ENCODE measurements around the gene ARSJ.
"Not testable (repeated sequence)": the region's sequence is repeated elsewhere in the genome, so short reads cannot be mapped to it uniquely, and the experiment has no call there.

ARSJ gene

GRCh38 chr4:113952452-113953029 is 26.9 kb downstream of the ARSJ start:
- Histone ChIP-seq H3K9me3 (ENCODE audit: insufficient read depth, low read depth, low read length) (no peaks in the 10 kb centered on the region), H3K4me1 (ENCODE audit: insufficient read depth, low read length) (no peaks in the 10 kb centered on the region), H3K27ac (ENCODE audit: low read length) (no peak overlapping the region), H3K36me3 (ENCODE audit: insufficient read depth, low read depth, low read length) (no peaks in the 10 kb centered on the region), H3K4me3 (ENCODE audit: low read length) (no peak overlapping the region), H3K27me3 (ENCODE audit: insufficient read depth, low read length) (no peaks in the 10 kb centered on the region), H3K9ac (ENCODE audit: low read depth, low read length) (no peak overlapping the region)

DNA sequence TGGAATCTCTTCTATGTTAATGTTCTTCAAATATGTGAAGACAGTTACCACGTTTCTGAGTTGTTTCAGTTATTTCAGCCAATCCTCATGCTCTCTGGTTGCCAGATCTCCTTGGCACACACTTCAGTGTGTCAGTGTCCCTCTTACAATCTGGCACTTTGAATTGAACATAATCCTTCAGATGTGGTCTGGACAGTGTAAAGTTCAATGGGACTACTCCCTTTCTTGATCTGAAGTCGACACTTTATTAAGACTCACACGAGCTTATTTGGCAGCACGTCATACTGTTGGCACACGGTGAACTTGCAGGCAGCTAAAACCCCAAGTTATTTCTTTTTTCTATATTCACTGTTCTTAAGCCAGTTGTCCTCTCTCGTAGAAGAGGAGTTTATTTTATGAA is 28.2 kb downstream of the ARSJ start:
- H3K9ac ChIP-seq (ENCODE audit: low read depth, low read length) = no peak overlapping the region
- peaks cover 1% of the 10 kb centered on the region; the same call in 1 of the 2 replicates for H3K4me1 ChIP-seq (ENCODE audit: insufficient read depth, low read length)
- H3K27me3 ChIP-seq (ENCODE audit: insufficient read depth, low read length) = no peaks in the 10 kb centered on the region
- H3K27ac ChIP-seq (ENCODE audit: low read length) = no peak overlapping the region
- no peaks in the 10 kb centered on the region for H3K9me3 ChIP-seq (ENCODE audit: insufficient read depth, low read depth, low read length)
- no peak overlapping the region for H3K4me3 ChIP-seq (ENCODE audit: low read length)
- H3K36me3 ChIP-seq (ENCODE audit: insufficient read depth, low read depth, low read length) = no peaks in the 10 kb centered on the region

DNA sequence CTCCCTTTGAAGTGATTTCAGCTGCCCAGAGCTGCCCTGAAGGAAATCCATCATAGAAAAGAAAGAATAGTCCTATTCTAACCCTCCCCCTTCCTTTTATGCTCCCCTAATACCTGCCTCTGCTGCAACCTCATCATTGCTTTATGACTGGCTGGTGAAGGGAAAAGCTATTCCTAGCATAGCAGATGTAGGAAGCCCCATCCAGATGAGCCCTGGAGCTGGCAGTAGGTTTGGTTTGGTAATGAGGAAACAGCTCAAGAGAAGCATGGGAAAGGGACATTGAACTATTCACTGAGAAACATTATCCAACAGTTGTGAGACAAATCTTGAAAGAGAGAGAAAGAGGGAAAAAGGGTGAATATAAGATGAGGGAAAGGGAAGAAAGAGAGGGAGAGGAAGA is 29.2 kb downstream of the ARSJ start:
- H3K9ac ChIP-seq (ENCODE audit: low read depth, low read length) = no peak overlapping the region
- peaks cover 7% of the 10 kb centered on the region; the same call in 1 of the 2 replicates for H3K4me1 ChIP-seq (ENCODE audit: insufficient read depth, low read length)
- no peaks in the 10 kb centered on the region for H3K36me3 ChIP-seq (ENCODE audit: insufficient read depth, low read depth, low read length)
- no peak overlapping the region for H3K27ac ChIP-seq (ENCODE audit: low read length)
- no peaks in the 10 kb centered on the region for H3K9me3 ChIP-seq (ENCODE audit: insufficient read depth, low read depth, low read length)
- no peak overlapping the region for H3K4me3 ChIP-seq (ENCODE audit: low read length)
- H3K27me3 ChIP-seq (ENCODE audit: insufficient read depth, low read length) = no peaks in the 10 kb centered on the region

DNA sequence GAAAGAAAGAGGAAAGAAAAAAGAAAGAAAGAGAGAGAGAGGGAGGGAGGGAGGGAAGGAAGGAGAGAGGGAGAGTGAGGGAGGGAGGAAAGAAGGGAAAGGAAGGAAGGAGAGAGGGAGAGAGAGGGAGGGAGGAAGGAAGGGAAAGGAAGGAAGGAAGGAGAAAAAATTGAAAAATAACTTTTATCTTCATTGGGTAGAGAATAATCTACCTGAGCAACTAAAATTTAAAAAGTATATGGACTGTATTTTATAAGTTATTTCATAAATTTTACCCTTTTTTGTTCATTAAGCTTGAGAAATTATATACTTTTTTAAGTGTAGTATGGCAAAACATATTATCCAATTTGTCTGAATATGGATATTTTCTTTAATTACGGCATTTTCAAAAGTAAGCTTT is 32.0 kb downstream of the ARSJ start:
- Histone ChIP-seq H3K27ac (ENCODE audit: low read length) (no peak overlapping the region), H3K9me3 (ENCODE audit: insufficient read depth, low read depth, low read length) (no peaks in the 10 kb centered on the region), H3K4me1 (ENCODE audit: insufficient read depth, low read length) (peaks cover 7% of the 10 kb centered on the region; the same call in 1 of the 2 replicates), H3K27me3 (ENCODE audit: insufficient read depth, low read length) (no peaks in the 10 kb centered on the region), H3K36me3 (ENCODE audit: insufficient read depth, low read depth, low read length) (no peaks in the 10 kb centered on the region), H3K4me3 (ENCODE audit: low read length) (no peak overlapping the region), H3K9ac (ENCODE audit: low read depth, low read length) (no peak overlapping the region)

GRCh38 chr4:113945906-113946305 is 33.5 kb downstream of the ARSJ start:
- peaks cover 7% of the 10 kb centered on the region; the same call in 1 of the 2 replicates for H3K4me1 ChIP-seq (ENCODE audit: insufficient read depth, low read length)
- no peaks in the 10 kb centered on the region for H3K9me3 ChIP-seq (ENCODE audit: insufficient read depth, low read depth, low read length)
- H3K27ac ChIP-seq (ENCODE audit: low read length) = no peak overlapping the region
- H3K4me3 ChIP-seq (ENCODE audit: low read length) = no peak overlapping the region
- no peaks in the 10 kb centered on the region for H3K27me3 ChIP-seq (ENCODE audit: insufficient read depth, low read length)
- no peaks in the 10 kb centered on the region for H3K36me3 ChIP-seq (ENCODE audit: insufficient read depth, low read depth, low read length)
- H3K9ac ChIP-seq (ENCODE audit: low read depth, low read length) = peak overlapping the region; percentile 41; the same call in 1 of the 2 replicates

DNA sequence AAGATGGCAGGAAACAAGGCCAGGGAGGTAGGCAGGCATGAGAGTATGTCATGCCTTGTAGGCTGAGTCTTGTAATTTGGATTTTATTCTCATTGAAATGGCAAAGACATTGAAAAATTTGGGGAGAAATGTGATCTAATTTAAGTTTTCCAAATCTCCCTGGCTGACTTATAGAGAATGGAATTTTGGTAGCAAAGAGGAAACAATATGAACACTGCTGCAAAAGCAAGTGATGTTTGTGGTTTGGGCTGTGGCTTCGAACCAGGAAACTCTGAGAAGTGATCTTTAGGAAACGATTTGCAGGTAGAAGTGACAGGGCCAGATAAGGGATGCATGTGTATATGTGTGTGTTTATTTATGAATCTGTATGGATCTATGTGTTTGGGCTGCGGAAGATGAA is 35.6 kb downstream of the ARSJ start:
- Histone ChIP-seq H3K27ac (ENCODE audit: low read length) (no peak overlapping the region), H3K27me3 (ENCODE audit: insufficient read depth, low read length) (no peaks in the 10 kb centered on the region), H3K4me3 (ENCODE audit: low read length) (no peak overlapping the region), H3K4me1 (ENCODE audit: insufficient read depth, low read length) (peaks cover 7% of the 10 kb centered on the region; the same call in 1 of the 2 replicates), H3K36me3 (ENCODE audit: insufficient read depth, low read depth, low read length) (no peaks in the 10 kb centered on the region), H3K9ac (ENCODE audit: low read depth, low read length) (no peak overlapping the region), H3K9me3 (ENCODE audit: insufficient read depth, low read depth, low read length) (no peaks in the 10 kb centered on the region)

DNA sequence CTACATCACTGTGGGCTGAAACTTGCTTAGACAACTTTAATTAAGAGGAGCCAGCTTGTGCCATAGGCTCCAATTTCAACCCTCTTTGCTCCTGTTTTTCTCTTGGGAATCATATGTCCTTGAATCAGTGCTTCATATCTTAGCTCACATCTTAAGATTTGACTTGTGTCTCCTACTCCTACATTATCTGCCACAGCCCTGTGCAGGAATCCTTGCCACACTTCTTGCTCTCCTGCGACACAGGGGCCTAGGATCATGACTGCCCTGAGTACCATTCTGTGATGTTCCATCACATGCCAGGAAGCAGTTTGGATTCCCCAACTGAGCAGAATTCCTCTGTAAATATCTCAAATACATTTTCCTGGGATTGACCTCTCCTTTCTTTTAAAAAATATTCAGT is 36.4 kb downstream of the ARSJ start:
- Histone ChIP-seq H3K4me3 (ENCODE audit: low read length) (no peak overlapping the region), H3K4me1 (ENCODE audit: insufficient read depth, low read length) (peaks cover 7% of the 10 kb centered on the region; the same call in 1 of the 2 replicates), H3K9me3 (ENCODE audit: insufficient read depth, low read depth, low read length) (no peaks in the 10 kb centered on the region), H3K27me3 (ENCODE audit: insufficient read depth, low read length) (no peaks in the 10 kb centered on the region), H3K9ac (ENCODE audit: low read depth, low read length) (no peak overlapping the region), H3K36me3 (ENCODE audit: insufficient read depth, low read depth, low read length) (no peaks in the 10 kb centered on the region), H3K27ac (ENCODE audit: low read length) (no peak overlapping the region)

- Histone ChIP-seq H3K4me3 (ENCODE audit: low read length) (no peak overlapping the region), H3K36me3 (ENCODE audit: insufficient read depth, low read depth, low read length) (no peaks in the 10 kb centered on the region), H3K27ac (ENCODE audit: low read length) (no peak overlapping the region), H3K9ac (ENCODE audit: low read depth, low read length) (no peak overlapping the region), H3K9me3 (ENCODE audit: insufficient read depth, low read depth, low read length) (no peaks in the 10 kb centered on the region), H3K27me3 (ENCODE audit: insufficient read depth, low read length) (no peaks in the 10 kb centered on the region), H3K4me1 (ENCODE audit: insufficient read depth, low read length) (peaks cover 7% of the 10 kb centered on the region; the same call in 1 of the 2 replicates)
These were observed 37.6 kb downstream of the ARSJ start for GRCh38 chr4:113941836-113942235.

GRCh38 chr4:113940103-113940502 is 39.3 kb downstream of the ARSJ start:
- not testable (repeated sequence) for H3K4me1 ChIP-seq (ENCODE audit: insufficient read depth, low read length); H3K36me3 ChIP-seq (ENCODE audit: insufficient read depth, low read depth, low read length); H3K27ac ChIP-seq (ENCODE audit: low read length); H3K9me3 ChIP-seq (ENCODE audit: insufficient read depth, low read depth, low read length); H3K27me3 ChIP-seq (ENCODE audit: insufficient read depth, low read length); H3K4me3 ChIP-seq (ENCODE audit: low read length); H3K9ac ChIP-seq (ENCODE audit: low read depth, low read length)

DNA sequence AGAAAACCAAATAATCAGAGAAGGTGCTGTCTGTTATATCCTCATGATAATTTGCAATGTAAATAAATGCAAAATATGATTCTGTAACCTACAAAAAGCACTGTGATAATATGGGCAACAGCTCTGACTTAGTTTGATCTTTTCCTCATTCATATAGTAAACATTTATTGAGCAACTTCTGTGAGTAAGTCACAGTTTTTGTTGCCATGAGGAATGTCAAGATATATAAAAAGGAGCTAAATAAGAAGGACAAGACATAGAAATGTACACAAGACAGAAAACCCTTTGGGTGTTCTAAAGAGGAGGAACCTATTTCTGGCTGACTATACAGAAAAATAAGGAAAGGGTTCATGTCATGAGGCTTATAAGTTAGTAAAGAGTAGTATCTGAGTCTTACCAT is 44.3 kb downstream of the ARSJ start:
- no peak overlapping the region for H3K27ac ChIP-seq (ENCODE audit: low read length)
- no peak overlapping the region for H3K4me3 ChIP-seq (ENCODE audit: low read length)
- H3K4me1 ChIP-seq (ENCODE audit: insufficient read depth, low read length) = no peaks in the 10 kb centered on the region
- H3K36me3 ChIP-seq (ENCODE audit: insufficient read depth, low read depth, low read length) = no peaks in the 10 kb centered on the region
- no peaks in the 10 kb centered on the region for H3K27me3 ChIP-seq (ENCODE audit: insufficient read depth, low read length)
- H3K9ac ChIP-seq (ENCODE audit: low read depth, low read length) = no peak overlapping the region
- no peaks in the 10 kb centered on the region for H3K9me3 ChIP-seq (ENCODE audit: insufficient read depth, low read depth, low read length)

- H3K36me3 ChIP-seq (ENCODE audit: insufficient read depth, low read depth, low read length); H3K4me3 ChIP-seq (ENCODE audit: low read length); H3K9me3 ChIP-seq (ENCODE audit: insufficient read depth, low read depth, low read length); H3K4me1 ChIP-seq (ENCODE audit: insufficient read depth, low read length); H3K27ac ChIP-seq (ENCODE audit: low read length); H3K27me3 ChIP-seq (ENCODE audit: insufficient read depth, low read length); H3K9ac ChIP-seq (ENCODE audit: low read depth, low read length): not testable (repeated sequence)
These were observed 54.7 kb downstream of the ARSJ start for GRCh38 chr4:113924706-113925105.

DNA sequence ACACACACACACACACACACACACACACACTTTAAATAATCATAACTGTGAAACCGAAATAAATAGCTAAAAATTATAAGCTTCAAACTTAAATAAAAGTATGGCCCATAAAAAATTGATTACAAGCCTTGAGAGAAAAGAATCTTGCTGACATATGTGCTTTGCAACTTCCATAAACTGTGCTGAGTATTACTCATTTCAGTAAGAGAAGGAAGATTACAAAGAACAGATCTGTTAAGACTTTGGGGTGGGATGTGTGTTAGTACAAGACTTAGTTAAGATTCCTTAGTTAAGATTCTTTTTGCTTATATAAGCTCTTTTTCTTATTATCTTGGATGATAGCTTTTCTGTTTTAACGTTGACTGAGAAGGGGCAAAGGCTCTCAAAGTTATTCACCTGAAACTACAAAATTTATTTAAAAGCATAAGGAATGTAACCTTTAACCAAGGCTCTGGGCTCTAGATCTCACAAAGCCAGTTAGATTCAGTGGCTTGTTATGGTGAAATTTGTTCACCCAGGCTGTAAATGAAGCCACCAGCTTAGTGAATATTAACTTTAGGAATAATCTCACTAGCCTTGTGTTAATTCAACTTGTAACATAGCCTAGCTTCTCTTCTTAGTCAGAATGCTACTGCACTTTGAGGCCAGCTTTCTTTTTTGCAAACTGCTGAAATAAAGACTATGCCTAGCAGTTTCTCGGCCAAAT is 58.2 kb downstream of the ARSJ start:
- H3K4me1 ChIP-seq (ENCODE audit: insufficient read depth, low read length) = peaks cover 4% of the 10 kb centered on the region; the same call in 1 of the 2 replicates
- H3K4me3 ChIP-seq (ENCODE audit: low read length) = no peak overlapping the region
- H3K27ac ChIP-seq (ENCODE audit: low read length) = no peak overlapping the region
- no peaks in the 10 kb centered on the region for H3K27me3 ChIP-seq (ENCODE audit: insufficient read depth, low read length)
- H3K36me3 ChIP-seq (ENCODE audit: insufficient read depth, low read depth, low read length) = no peaks in the 10 kb centered on the region
- no peak overlapping the region for H3K9ac ChIP-seq (ENCODE audit: low read depth, low read length)
- H3K9me3 ChIP-seq (ENCODE audit: insufficient read depth, low read depth, low read length) = no peaks in the 10 kb centered on the region
